ENCODE measurements around the gene GNAI3. TPM values are rescaled to one million over a fixed set of nuclear protein-coding genes. Genes with fewer than 3 reads are reported as not detected.
"Not testable (repeated sequence)": the region's sequence is repeated elsewhere in the genome, so short reads cannot be mapped to it uniquely, and the experiment has no call there.

Gene GNAI3
- total and polyA plus RNA-seq, 2 experiments from 2014 or later: 5.0 to 7.9 TPM

- Histone ChIP-seq H3K27me3 (peaks cover 3% of the 10 kb centered on the region), H3K27ac (no peak overlapping the region), H3K9me3 (ENCODE audit: low read depth) (no peaks in the 10 kb centered on the region), H3K36me3 (peaks cover 5% of the 10 kb centered on the region), H3K4me1 (ENCODE audit: low read depth) (peaks cover 5% of the 10 kb centered on the region), H3K4me3 (no peak overlapping the region)
- DNase-seq (ENCODE audit: low read depth in 1 of 2, low spot score in 1 of 2): no peak
- no peak for TF ChIP-seq CTCF (IDR thresholded peaks at IDR 0.05; ENCODE audit: low read depth, low read length)
These were observed 109.0 kb downstream of the GNAI3 start for GRCh38 chr1:109657395-109657794.

- H3K4me1 ChIP-seq (ENCODE audit: low read depth): peaks cover 5% of the 10 kb centered on the region
- peaks cover 5% of the 10 kb centered on the region for H3K36me3 ChIP-seq
- no peaks in the 10 kb centered on the region for H3K27me3 ChIP-seq
- H3K27ac ChIP-seq: no peak overlapping the region
- TF ChIP-seq CTCF (IDR thresholded peaks at IDR 0.05; ENCODE audit: low read depth, low read length): no peak
- no peak overlapping the region for H3K4me3 ChIP-seq
- no peaks in the 10 kb centered on the region for H3K9me3 ChIP-seq (ENCODE audit: low read depth)
- no peak for DNase-seq (ENCODE audit: low read depth in 1 of 2, low spot score in 1 of 2)
These were observed 109.6 kb downstream of the GNAI3 start for GRCh38 chr1:109657970-109658369.

DNA sequence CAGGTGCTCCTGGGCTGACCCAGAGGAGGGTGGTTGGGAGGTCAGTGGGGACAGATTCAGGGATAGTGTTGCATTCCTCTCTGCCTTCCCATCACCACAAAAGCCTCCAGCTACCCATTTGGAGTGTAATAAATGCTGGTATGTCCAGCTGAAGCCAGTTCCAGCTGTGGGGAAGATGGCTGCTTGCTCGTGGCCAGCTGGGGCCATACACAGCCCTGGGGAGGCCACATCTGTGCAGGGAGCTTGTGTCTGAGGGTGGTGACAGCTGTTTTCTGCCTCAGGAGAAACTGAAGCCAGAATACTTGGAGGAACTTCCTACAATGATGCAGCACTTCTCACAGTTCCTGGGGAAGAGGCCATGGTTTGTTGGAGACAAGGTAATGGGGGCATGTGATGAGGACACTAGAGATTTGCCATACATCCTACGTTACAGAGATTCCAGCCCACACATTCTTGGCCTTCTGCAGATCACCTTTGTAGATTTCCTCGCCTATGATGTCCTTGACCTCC lies 110.2 kb downstream of the GNAI3 start:
- H3K4me3 ChIP-seq: no peak overlapping the region
- peaks cover 5% of the 10 kb centered on the region for H3K36me3 ChIP-seq
- no peak overlapping the region for H3K27ac ChIP-seq
- no peak for DNase-seq (ENCODE audit: low read depth in 1 of 2, low spot score in 1 of 2)
- peaks cover 5% of the 10 kb centered on the region for H3K4me1 ChIP-seq (ENCODE audit: low read depth)
- no peaks in the 10 kb centered on the region for H3K9me3 ChIP-seq (ENCODE audit: low read depth)
- no peak for TF ChIP-seq CTCF (IDR thresholded peaks at IDR 0.05; ENCODE audit: low read depth, low read length)
- no peaks in the 10 kb centered on the region for H3K27me3 ChIP-seq

DNA sequence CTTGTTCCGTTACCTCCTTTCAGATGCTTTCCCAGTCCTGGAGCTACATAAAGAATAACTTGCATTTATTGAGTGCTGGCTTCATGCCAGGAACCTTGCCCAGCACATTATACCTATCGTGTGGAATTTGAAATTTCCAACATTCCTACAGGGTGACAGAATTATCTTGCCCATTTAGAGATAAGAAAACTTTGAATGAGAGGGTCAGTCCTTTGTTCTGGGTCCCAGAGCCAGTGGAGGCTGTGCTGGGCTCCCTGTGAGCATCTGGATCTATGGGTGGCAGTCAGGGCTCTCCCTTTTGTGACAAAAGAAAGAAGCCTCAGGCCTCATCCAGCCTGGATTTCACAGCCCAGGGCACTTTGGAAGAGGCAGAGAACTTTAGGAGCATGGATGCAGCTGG lies 110.7 kb downstream of the GNAI3 start:
- Histone ChIP-seq H3K4me3 (no peak overlapping the region), H3K4me1 (ENCODE audit: low read depth) (peaks cover 5% of the 10 kb centered on the region), H3K27me3 (no peaks in the 10 kb centered on the region), H3K27ac (no peak overlapping the region), H3K9me3 (ENCODE audit: low read depth) (no peaks in the 10 kb centered on the region), H3K36me3 (peaks cover 5% of the 10 kb centered on the region)
- no peak for DNase-seq (ENCODE audit: low read depth in 1 of 2, low spot score in 1 of 2)
- no peak for TF ChIP-seq CTCF (IDR thresholded peaks at IDR 0.05; ENCODE audit: low read depth, low read length)

DNA sequence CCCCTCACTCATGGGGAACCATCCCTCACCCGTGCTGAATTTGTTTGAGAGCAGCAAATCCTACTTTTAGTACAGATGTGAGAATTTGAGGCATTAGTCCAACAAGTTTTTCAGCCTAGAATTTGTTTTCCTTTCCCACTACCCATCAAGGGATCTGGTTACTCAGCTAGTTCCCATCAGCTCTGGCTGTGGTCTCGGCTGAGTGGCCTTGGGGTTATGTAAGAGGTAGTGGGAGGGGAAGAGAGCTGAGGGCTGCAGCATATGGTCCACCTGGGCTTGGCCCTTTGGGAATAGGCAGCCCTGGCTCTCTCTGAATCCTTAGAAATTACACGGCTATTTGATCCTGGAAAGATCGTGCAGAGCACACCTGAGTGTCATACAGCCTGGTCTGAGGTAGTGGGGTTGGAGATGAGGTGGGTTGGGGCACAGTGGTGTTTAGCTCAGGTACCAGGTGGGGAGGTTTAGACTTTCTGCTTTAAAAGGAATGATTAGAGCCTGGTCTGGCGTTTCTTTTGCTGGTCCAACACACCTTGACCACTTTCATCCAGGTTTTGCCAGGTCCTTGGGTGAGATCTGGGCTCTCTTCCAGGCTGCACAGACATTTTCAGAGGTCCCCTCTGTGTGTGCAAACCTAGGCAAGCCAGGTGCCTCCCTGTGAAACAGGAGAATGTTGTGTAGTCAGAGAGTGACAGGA lies 111.7 kb downstream of the GNAI3 start:
- TF ChIP-seq CTCF (IDR thresholded peaks at IDR 0.05; ENCODE audit: low read depth, low read length): no peak
- DNase-seq (ENCODE audit: low read depth in 1 of 2, low spot score in 1 of 2): no peak
- H3K36me3 ChIP-seq: peaks cover 5% of the 10 kb centered on the region

GRCh38 chr1:109660691-109661026 lies 112.2 kb downstream of the GNAI3 start:
- not testable (repeated sequence) for DNase-seq (ENCODE audit: low read depth in 1 of 2, low spot score in 1 of 2); H3K36me3 ChIP-seq; H3K9me3 ChIP-seq (ENCODE audit: low read depth); H3K27me3 ChIP-seq; H3K4me3 ChIP-seq; H3K27ac ChIP-seq; H3K4me1 ChIP-seq (ENCODE audit: low read depth)

More for the DNA sequence above, 111.7 kb downstream of the GNAI3 start:
- no peak overlapping the region for H3K4me3 ChIP-seq
- H3K27ac ChIP-seq: no peak overlapping the region
- H3K4me1 ChIP-seq (ENCODE audit: low read depth): peaks cover 1% of the 10 kb centered on the region
- H3K9me3 ChIP-seq (ENCODE audit: low read depth): no peaks in the 10 kb centered on the region
- no peaks in the 10 kb centered on the region for H3K27me3 ChIP-seq
